ENCODE results near the gene DOLPP1.
"Not testable (repeated sequence)": the region's sequence is repeated elsewhere in the genome, so short reads cannot be mapped to it uniquely, and the experiment has no call there.

Gene DOLPP1

GRCh38 chr9:129080601-129081387, at the start of gene DOLPP1:
Gene DOLPP1 (plus strand): TSS chr9:129081111. CDS start chr9:129081132, 21 bp downstream.
- peak within 1 kb of the TSS; percentile 54 for H3K27ac Mint-ChIP-seq

GRCh38 chr9:129031514-129031913, 49.4 kb upstream of the DOLPP1 start:
- H3K27ac Mint-ChIP-seq, result no peak overlapping the region
- no peaks in the 10 kb centered on the region for H3K36me3 Mint-ChIP-seq (ENCODE audit: low read depth)
- H3K27me3 Mint-ChIP-seq (ENCODE audit: low read depth, poor library complexity), result peaks cover 8% of the 10 kb centered on the region
- DNase-seq, result no peak
- H3K9me3 Mint-ChIP-seq, result no peaks in the 10 kb centered on the region
- TF ChIP-seq, protein P1, sequence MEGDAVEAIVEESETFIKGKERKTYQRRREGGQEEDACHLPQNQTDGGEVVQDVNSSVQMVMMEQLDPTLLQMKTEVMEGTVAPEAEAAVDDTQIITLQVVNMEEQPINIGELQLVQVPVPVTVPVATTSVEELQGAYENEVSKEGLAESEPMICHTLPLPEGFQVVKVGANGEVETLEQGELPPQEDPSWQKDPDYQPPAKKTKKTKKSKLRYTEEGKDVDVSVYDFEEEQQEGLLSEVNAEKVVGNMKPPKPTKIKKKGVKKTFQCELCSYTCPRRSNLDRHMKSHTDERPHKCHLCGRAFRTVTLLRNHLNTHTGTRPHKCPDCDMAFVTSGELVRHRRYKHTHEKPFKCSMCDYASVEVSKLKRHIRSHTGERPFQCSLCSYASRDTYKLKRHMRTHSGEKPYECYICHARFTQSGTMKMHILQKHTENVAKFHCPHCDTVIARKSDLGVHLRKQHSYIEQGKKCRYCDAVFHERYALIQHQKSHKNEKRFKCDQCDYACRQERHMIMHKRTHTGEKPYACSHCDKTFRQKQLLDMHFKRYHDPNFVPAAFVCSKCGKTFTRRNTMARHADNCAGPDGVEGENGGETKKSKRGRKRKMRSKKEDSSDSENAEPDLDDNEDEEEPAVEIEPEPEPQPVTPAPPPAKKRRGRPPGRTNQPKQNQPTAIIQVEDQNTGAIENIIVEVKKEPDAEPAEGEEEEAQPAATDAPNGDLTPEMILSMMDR (IDR thresholded peaks at IDR 0.05), result no peak
- no peak overlapping the region for H3K4me3 Mint-ChIP-seq
- peaks cover 37% of the 10 kb centered on the region for H3K4me1 Mint-ChIP-seq

More at GRCh38 chr9:129080601-129081387, at the start of gene DOLPP1:
- Mint-ChIP-seq H3K4me1 (peaks cover 35% of the 10 kb centered on the region), H3K9me3 (no peaks in the 10 kb centered on the region), H3K27me3 (ENCODE audit: low read depth, poor library complexity) (no peaks in the 10 kb centered on the region), H3K4me3 (peak within 1 kb of the TSS; percentile 92), H3K36me3 (ENCODE audit: low read depth) (no peaks in the 10 kb centered on the region)
- TF ChIP-seq, protein P1 (IDR thresholded peaks at IDR 0.05), result no peak
- DNase-seq, result peak; percentile 97

DNA sequence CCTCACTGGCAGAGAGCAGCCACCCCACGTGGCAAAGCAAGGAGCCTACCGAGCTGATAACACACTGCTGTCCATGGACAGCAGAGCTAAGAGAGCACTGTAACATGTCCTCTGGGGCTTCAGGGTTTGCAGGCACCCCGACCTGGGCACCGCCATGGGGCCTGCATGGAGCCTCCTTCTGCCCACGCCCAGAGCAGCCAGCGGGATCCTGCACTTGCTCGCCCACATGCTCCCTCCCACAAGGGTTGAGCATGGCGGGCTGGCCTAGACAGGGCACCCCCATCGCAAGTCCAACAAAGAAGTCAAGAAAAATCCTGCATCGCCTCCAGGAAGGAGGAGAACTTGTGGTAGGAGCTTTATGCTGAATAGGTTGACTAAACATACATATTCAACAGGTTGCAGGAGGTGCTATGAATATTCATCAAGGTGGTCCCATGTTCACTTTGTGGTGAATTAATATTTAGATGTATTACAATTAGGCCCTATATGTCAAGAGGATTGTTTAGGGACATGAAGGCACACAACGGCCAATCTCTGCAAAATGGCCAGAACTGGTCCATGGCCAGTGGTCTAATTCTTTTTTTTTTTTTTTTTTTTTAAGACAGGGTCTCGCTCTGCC, 48.3 kb upstream of the DOLPP1 start:
- H3K27me3 Mint-ChIP-seq (ENCODE audit: low read depth, poor library complexity), result peaks cover 11% of the 10 kb centered on the region
- no peak for DNase-seq

DNA sequence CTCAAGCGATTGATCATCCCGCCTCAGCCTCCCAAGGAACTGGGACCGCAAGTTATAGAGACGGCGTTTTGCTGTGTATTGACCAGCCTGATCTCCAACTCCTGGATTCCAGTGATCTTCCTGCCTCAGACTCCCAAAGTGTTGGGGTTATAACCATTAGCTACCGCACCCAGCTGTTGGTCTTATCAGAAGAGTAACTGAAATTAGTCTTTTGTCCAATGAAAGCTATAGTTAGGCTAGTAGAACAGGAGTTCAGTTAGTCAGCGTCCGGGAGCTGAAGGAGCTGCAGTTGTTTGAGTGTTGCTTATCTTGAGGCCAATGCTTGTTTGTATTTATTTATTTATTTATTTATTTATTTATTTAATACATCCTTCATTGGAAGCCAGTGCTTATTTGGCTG, 47.7 kb upstream of the DOLPP1 start:
- H3K4me1 Mint-ChIP-seq, result peaks cover 43% of the 10 kb centered on the region
- no peaks in the 10 kb centered on the region for H3K9me3 Mint-ChIP-seq
- H3K27ac Mint-ChIP-seq, result no peak overlapping the region
- no peak for DNase-seq
- TF ChIP-seq, protein P1 (IDR thresholded peaks at IDR 0.05), result no peak
- no peaks in the 10 kb centered on the region for H3K36me3 Mint-ChIP-seq (ENCODE audit: low read depth)
- H3K27me3 Mint-ChIP-seq (ENCODE audit: low read depth, poor library complexity), result peaks cover 11% of the 10 kb centered on the region
- H3K4me3 Mint-ChIP-seq, result no peak overlapping the region

More for the DNA sequence above, 48.3 kb upstream of the DOLPP1 start:
- no peaks in the 10 kb centered on the region for H3K9me3 Mint-ChIP-seq
- H3K27ac Mint-ChIP-seq, result no peak overlapping the region
- TF ChIP-seq, protein P1 (IDR thresholded peaks at IDR 0.05), result no peak
- no peaks in the 10 kb centered on the region for H3K36me3 Mint-ChIP-seq (ENCODE audit: low read depth)
- H3K4me3 Mint-ChIP-seq, result no peak overlapping the region
- H3K4me1 Mint-ChIP-seq, result peaks cover 37% of the 10 kb centered on the region

DNA sequence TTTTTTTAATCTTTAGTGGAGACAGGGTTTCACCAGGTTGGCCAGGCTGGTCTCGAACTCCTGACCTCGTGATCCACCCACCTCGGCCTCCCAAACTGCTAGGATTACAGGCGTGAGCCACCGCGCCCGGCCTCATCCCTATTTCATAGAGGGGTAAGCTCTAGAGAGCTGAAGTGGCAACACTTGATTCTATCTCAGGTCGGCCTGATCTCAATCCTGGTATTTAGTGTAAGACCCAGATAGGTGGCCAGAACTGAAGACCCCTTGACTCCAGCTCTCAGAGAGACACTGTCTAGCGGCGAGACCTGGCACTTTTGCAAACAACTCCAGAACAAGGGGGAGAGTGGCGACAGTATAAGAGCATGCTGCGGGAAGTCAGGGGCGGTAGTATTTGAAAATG, 45.1 kb upstream of the DOLPP1 start:
- DNase-seq; H3K9me3 Mint-ChIP-seq; H3K36me3 Mint-ChIP-seq (ENCODE audit: low read depth): not testable (repeated sequence)
- Mint-ChIP-seq H3K27me3 (ENCODE audit: low read depth, poor library complexity) (peaks cover 14% of the 10 kb centered on the region), H3K4me3 (peak overlapping the region; percentile 96), H3K4me1 (peaks cover 27% of the 10 kb centered on the region), H3K27ac (peak overlapping the region; percentile 70)

DNA sequence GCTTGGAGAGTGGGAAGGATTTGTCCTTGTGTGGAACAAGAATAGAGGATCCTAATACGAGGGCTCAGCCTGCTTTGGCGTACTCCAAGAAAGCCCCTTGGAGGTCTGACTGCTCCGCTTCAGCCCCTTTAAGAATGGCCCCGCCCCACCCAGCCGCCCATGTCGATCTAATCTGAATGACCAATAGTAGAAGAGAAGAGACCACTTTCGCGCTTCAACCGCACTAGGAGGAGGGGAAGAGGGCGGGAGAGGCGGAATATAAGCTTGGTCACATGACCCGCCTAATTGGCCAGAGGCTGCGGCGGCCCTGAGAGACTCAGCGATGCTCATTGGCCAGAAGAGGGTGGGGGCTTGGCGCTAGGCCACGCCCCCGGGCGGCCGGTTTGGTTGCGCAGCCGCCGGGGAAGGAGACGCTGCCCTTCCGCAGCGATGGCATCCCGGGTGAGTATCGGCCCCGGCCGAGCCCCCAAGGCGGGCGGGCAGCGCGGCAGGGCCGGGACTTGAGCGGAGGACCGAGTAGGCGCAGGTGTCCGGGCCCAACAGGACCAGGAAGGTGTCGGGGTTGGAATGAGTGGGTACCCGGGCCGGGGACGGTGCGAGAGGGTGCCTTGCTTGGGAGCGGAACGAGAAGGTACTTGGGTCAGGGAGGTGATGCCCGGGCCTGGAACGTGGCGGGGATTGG, 44.5 kb upstream of the DOLPP1 start, which contains the start of gene MIGA2:
TSS of gene MIGA2 (plus strand) at position 386 of the 682 bp plus-strand sequence. CDS start 3,969 bp downstream, outside the sequence.
- Mint-ChIP-seq H3K27me3 (ENCODE audit: low read depth, poor library complexity) (peaks cover 14% of the 10 kb centered on the region), H3K4me1 (peaks cover 27% of the 10 kb centered on the region), H3K36me3 (ENCODE audit: low read depth) (peaks cover 4% of the 10 kb centered on the region), H3K27ac (peak within 1 kb of the TSS; percentile 70), H3K9me3 (no peaks in the 10 kb centered on the region), H3K4me3 (peak within 1 kb of the TSS; percentile 96)
- DNase-seq, result peak; percentile 92
- TF ChIP-seq, protein P1 (IDR thresholded peaks at IDR 0.05), result no peak
